ENCODE measurements around the gene SPHKAP. TPM values are rescaled to one million over a fixed set of nuclear protein-coding genes. Genes with fewer than 3 reads are reported as not detected.
"Not testable (repeated sequence)": the region's sequence is repeated elsewhere in the genome, so short reads cannot be mapped to it uniquely, and the experiment has no call there.

The SPHKAP gene
- total RNA-seq, 4 donors from 2014 or later: not detected

DNA sequence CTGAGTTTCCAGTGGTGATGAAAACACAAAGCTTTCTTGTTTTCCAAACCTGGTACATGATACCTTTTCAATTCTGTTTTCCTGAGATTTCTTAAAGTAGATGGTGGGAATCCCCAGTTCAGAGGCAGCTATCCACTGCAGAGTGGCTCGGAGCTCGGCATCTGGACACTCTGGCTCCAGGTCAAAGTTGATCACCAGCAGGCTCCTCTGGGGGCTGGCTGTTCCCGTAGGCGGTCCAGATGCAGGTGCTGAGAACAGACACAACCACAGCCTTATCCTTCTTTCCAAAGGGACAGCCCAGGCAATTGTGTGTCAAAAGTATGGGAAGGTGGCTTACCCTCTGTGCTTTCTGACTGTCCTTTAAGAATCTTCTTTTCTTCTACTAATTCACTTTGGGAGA, 190.6 kb downstream of the SPHKAP start:
- DNase-seq (ENCODE audit: low spot score): no peak
- TF ChIP-seq, protein P1, sequence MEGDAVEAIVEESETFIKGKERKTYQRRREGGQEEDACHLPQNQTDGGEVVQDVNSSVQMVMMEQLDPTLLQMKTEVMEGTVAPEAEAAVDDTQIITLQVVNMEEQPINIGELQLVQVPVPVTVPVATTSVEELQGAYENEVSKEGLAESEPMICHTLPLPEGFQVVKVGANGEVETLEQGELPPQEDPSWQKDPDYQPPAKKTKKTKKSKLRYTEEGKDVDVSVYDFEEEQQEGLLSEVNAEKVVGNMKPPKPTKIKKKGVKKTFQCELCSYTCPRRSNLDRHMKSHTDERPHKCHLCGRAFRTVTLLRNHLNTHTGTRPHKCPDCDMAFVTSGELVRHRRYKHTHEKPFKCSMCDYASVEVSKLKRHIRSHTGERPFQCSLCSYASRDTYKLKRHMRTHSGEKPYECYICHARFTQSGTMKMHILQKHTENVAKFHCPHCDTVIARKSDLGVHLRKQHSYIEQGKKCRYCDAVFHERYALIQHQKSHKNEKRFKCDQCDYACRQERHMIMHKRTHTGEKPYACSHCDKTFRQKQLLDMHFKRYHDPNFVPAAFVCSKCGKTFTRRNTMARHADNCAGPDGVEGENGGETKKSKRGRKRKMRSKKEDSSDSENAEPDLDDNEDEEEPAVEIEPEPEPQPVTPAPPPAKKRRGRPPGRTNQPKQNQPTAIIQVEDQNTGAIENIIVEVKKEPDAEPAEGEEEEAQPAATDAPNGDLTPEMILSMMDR (IDR thresholded peaks at IDR 0.05): no peak
- no peak for ATAC-seq (ENCODE audit: low FRiP score)

DNA sequence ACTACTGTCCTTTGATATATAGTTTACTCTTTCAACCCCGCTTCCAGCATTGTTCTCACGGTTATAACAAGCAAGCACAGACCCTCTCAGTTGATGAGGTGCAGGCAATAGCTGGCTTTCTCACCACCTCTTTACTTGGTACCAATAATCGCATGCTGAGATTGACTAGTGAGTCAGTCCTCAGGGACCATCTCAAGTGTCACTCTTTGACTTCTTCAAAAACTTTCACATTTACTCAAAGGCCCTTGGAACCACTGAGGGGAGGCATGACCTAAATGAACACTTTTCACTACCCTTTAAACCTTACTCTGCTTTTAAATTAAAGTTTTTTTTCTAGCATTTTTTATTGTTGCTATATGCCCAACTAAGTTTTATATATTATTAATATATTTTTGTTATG, 208.2 kb downstream of the SPHKAP start:
- no peak for ATAC-seq (ENCODE audit: low FRiP score)
- TF ChIP-seq, protein P1 (IDR thresholded peaks at IDR 0.05): no peak
- no peak for DNase-seq (ENCODE audit: low spot score)

DNA sequence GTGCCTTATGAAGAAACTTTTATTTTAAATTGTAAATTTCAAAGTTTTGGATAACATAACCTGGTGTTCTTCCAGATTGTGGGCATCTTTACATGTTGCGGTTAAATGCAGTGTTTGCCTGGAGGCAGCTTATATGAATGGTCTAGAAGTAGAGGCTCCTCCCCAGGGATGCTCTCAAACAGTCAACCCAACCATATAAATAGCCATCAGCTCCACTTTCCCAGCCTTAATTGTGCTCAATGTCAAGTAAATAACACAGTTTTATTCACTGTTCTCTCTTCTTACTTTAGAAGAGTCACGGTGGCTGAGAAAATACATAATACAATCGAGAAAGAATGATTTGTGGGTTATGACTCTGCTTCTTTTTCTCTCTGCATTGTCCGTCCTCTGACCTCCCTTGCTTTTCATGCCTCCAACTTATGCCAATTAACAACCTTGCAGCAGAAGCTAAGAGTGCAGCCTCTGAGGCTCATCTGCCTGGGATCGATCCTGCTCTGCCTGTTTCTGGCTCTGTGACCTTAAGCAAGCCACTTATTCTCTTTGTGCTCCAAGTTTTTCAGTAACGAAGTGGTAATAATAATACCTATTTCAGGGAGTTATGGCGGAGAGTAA, 209.8 kb downstream of the SPHKAP start:
- TF ChIP-seq, protein P1 (IDR thresholded peaks at IDR 0.05): no peak
- DNase-seq (ENCODE audit: low spot score) (no peak), ATAC-seq (ENCODE audit: low FRiP score) (no peak)

DNA sequence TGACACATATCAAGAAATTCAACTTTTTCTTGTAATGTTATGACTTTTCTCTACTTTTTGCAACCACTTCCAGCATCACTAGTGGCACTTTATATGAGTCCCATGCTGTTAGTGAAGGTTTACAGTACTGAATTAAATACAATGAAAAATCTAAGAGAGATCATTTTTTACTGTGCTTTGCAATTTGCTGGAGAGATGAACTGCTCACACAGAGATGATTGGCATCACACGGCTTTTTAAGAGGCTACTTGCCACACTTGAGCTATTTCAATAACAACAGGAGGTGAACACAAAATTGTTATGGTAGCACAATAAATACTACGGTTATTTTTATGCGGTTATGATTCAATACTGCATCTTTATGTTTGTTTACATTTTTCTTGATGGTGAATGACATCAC, 221.2 kb downstream of the SPHKAP start:
- DNase-seq (ENCODE audit: low spot score) (no peak), ATAC-seq (ENCODE audit: low FRiP score) (no peak)
- TF ChIP-seq, protein P1 (IDR thresholded peaks at IDR 0.05): no peak

DNA sequence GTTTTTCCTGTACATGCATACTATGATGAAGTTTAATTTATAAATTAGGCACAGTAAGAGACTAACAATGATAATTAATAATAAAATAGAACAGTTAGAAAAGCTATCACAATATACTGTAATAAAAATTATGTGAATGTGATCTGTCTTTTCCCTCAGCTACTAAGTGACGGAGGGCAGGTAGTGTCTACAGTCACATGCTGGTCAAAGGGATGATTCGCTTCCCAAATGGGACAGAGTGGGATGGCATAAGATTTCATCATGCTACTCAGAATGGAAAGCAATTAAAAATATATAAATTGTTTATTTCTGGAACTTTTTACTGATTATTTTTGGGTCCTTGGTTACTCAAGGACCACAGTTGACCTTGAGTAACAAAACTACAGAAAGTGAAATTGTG, 238.5 kb downstream of the SPHKAP start:
- TF ChIP-seq, protein P1 (IDR thresholded peaks at IDR 0.05): no peak
- DNase-seq (ENCODE audit: low spot score): no peak
- no peak for ATAC-seq (ENCODE audit: low FRiP score)

DNA sequence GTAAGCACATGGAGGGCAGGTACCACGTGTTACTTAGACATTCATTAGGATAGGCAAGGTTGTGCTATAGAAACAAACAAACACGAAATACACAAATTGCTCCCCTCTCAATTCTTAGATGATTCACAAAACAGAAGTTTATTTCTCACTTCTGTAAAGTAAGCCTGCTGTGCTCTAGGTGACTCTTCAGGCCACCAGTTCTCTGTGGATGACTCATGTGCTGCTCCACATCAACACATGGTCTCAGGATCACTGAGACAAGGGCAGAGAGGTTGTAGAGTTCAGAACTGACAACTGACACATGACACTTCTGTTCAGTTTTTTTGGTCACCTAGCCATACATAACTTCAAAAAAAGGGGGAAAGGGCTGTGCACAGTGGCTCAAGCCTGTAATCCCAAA, 239.5 kb downstream of the SPHKAP start:
- DNase-seq (ENCODE audit: low spot score): no peak
- TF ChIP-seq, protein P1 (IDR thresholded peaks at IDR 0.05): no peak
- ATAC-seq (ENCODE audit: low FRiP score): no peak

DNA sequence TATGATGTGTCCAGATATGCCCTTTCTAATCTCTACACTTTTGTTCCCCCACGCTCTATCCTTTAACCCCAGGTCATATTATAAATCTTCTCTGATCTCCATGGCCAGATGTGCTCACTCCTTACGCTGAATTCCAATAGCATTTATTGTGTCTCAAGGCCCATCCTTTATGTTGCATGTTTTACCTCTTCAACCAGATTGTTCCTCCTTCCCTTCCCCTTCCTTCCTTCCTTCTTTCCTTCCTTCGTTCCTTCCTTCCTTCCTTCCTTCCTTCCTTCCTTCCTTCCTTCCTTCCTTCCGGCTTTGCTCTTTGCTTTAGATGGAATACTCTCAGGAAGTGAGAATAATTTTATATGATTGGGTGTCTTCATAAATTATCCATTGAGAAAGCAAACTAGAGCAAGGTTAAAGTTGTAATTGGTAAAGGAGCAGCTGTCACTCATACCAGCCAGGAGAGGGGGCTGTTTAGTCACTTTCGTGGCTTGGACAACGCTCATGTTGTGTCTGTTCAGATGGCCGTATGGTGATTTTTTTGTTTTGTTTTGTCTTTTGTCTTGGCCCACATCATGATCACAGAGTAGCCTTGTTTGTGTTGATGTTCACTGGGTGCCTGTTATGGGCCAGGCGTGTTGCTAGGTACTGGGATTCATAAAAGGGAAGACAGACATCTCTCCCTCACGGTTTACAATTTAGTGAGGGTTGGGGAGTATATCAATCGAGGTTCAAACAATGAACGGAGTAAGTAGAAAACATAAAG, 242.0 kb downstream of the SPHKAP start:
- TF ChIP-seq, protein P1 (IDR thresholded peaks at IDR 0.05): no peak
- DNase-seq (ENCODE audit: low spot score): no peak
- no peak for ATAC-seq (ENCODE audit: low FRiP score)

DNA sequence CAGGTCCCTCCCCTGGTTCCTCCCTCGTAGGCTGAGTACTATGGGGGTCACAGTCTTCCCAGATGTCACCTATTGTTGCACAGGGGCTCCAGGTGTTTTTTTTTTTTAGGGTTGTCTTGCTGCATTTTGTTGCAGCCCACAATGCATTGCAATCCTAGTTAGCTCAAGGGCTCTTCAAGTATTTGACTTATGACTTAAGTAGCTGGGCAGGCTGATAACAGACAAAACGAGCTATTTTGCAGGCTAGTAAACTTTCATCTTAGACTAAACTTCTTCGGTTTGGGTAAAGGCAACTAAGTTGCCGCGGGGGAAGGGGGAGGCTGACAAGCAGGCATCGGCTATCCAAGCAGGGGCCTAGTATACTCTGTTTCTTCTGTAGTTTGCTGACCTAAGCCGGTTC, 245.2 kb downstream of the SPHKAP start:
- not testable (repeated sequence) for DNase-seq (ENCODE audit: low spot score); ATAC-seq (ENCODE audit: low FRiP score)
